ENCODE results near the gene LCN2. TPM values are rescaled to one million over a fixed set of nuclear protein-coding genes. Genes with fewer than 3 reads are reported as not detected.

Gene LCN2
- total RNA-seq, 1 experiment from 2014 or later: 1.0 TPM

GRCh38 chr9:128122809-128123175 is 26.5 kb upstream of the LCN2 start:
- Histone ChIP-seq H3K4me3 (ENCODE audit: low read depth in 2 of 2, low read length in 2 of 2) (no peak overlapping the region), H3K9me3 (ENCODE audit: control insufficient read depth, insufficient read depth, low read depth, low read length) (no peaks in the 10 kb centered on the region), H3K27ac (ENCODE audit: low read length) (no peak overlapping the region), H3K36me3 (ENCODE audit: control insufficient read depth, insufficient read depth, low read length) (no peaks in the 10 kb centered on the region; the same call in 1 of the 2 replicates), H3K4me1 (ENCODE audit: control insufficient read depth, insufficient read depth, low read length) (peaks cover 3% of the 10 kb centered on the region; the same call in 1 of the 2 replicates), H3K27me3 (ENCODE audit: control insufficient read depth, insufficient read depth, low read length) (no peaks in the 10 kb centered on the region)
- ChIA-PET CTCF (no interaction called here), POLR2A (no interaction called here)
- in situ Hi-C loops (cut with HindIII; ENCODE audit: low pct_unique_long_range_greater_than_20kb, low sequenced_read_pairs): no loop called here
- BruUV-seq (replicated peaks): no TSS peak
- ATAC-seq (no peak), DNase-seq (ENCODE audit: low read depth, low spot score) (no peak)
- intact Hi-C loops (cut with micrococcal nuclease; ENCODE audit: unreplicated experiment): no loop called here
- no peak for TF ChIP-seq REST (IDR thresholded peaks at IDR 0.05; ENCODE audit: insufficient read depth in 1 of 2, low read depth in 2 of 2, low read length in 1 of 2)
- TF ChIP-seq TCF7L2 (IDR thresholded peaks at IDR 0.05; ENCODE audit: low read depth, low read length): no peak
- TF ChIP-seq SIN3A (IDR thresholded peaks at IDR 0.05; ENCODE audit: borderline replicate concordance, insufficient read depth, low read depth, low read length): no peak
- no peak for TF ChIP-seq CTCF (IDR thresholded peaks at IDR 0.05)
- no peak for TF ChIP-seq POLR2AphosphoS5 (IDR thresholded peaks at IDR 0.05; ENCODE audit: low read depth, low read length)

- Histone ChIP-seq H3K27ac (ENCODE audit: low read length) (no peak overlapping the region), H3K9me3 (ENCODE audit: control insufficient read depth, insufficient read depth, low read depth, low read length) (no peaks in the 10 kb centered on the region), H3K27me3 (ENCODE audit: control insufficient read depth, insufficient read depth, low read length) (no peaks in the 10 kb centered on the region), H3K4me3 (ENCODE audit: low read depth in 2 of 2, low read length in 2 of 2) (no peak overlapping the region), H3K36me3 (ENCODE audit: control insufficient read depth, insufficient read depth, low read length) (peaks cover under 1% of the 10 kb centered on the region; the same call in 1 of the 2 replicates), H3K4me1 (ENCODE audit: control insufficient read depth, insufficient read depth, low read length) (0 out of 2 replicates have a peak, but pooled peaks cover 3% of the 10 kb centered on the region)
- ATAC-seq (no peak), DNase-seq (ENCODE audit: low read depth, low spot score) (no peak)
- ChIA-PET CTCF (no interaction called here), POLR2A (no interaction called here)
- no TSS peak for BruUV-seq (replicated peaks)
- no peak for TF ChIP-seq REST (IDR thresholded peaks at IDR 0.05; ENCODE audit: insufficient read depth in 1 of 2, low read depth in 2 of 2, low read length in 1 of 2)
- TF ChIP-seq SIN3A (IDR thresholded peaks at IDR 0.05; ENCODE audit: borderline replicate concordance, insufficient read depth, low read depth, low read length): no peak
- TF ChIP-seq CTCF (IDR thresholded peaks at IDR 0.05): no peak
- no peak for TF ChIP-seq TCF7L2 (IDR thresholded peaks at IDR 0.05; ENCODE audit: low read depth, low read length)
- TF ChIP-seq POLR2AphosphoS5 (IDR thresholded peaks at IDR 0.05; ENCODE audit: low read depth, low read length): no peak
- intact Hi-C loops (cut with micrococcal nuclease; ENCODE audit: unreplicated experiment) (no loop called here), in situ Hi-C loops (cut with HindIII; ENCODE audit: low pct_unique_long_range_greater_than_20kb, low sequenced_read_pairs) (no loop called here)
Measured at GRCh38 chr9:128123451-128124080, 25.7 kb upstream of the LCN2 start.

All from Panc1 (cell line).